SH-SY5Y (cell line): Measurements from ENCODE around the gene OGT.

Experiments
- GATA2 ChIP-seq: IDR thresholded peaks from 2 replicates; pipeline ENCODE4 v1.6.1; 2011; ENCODE audit warnings: mild to moderate bottlenecking, low read depth, low read length
- GATA3 ChIP-seq: IDR thresholded peaks from 2 replicates; pipeline ENCODE4 v1.6.1; 2011; ENCODE audit warnings: low read depth, mild to moderate bottlenecking, low read length, moderate library complexity

- no peak for TF ChIP-seq GATA2
- no peak for TF ChIP-seq GATA3
These were observed 579 bp downstream of the OGT start for GRCh38 chrX:71533516-71533850.
